ENCODE results near the gene TTC24.
A peak's percentile ranks its signal among the peaks of the same experiment; 100 is the strongest.
"Not testable (repeated sequence)": the region's sequence is repeated elsewhere in the genome, so short reads cannot be mapped to it uniquely, and the experiment has no call there.

Gene TTC24

GRCh38 chr1:156555715-156556114 is 23.8 kb upstream of the TTC24 start:
- DNase-seq: no peak

- DNase-seq: no peak
These were observed 23.2 kb upstream of the TTC24 start for GRCh38 chr1:156556354-156556753.

GRCh38 chr1:156559086-156559796 is 20.3 kb upstream of the TTC24 start:
- DNase-seq: no peak

GRCh38 chr1:156559797-156560385 is 19.6 kb upstream of the TTC24 start:
- no peak for DNase-seq

GRCh38 chr1:156560585-156561163 is 18.8 kb upstream of the TTC24 start:
- no peak for DNase-seq

- DNase-seq: no peak
These were observed 14.0 kb upstream of the TTC24 start for GRCh38 chr1:156565519-156565918.

GRCh38 chr1:156566436-156566835 is 13.1 kb upstream of the TTC24 start:
- no peak for DNase-seq

GRCh38 chr1:156571261-156571852 is 8.2 kb upstream of the TTC24 start:
- DNase-seq: no peak

- peak; percentile 81 for DNase-seq
These were observed 7.4 kb upstream of the TTC24 start, which contains the start of gene IQGAP3 for GRCh38 chr1:156571919-156572662. IQGAP3 (minus strand) TSS chr1:156572565; CDS start chr1:156572529, 36 bp downstream.

- no peak for DNase-seq
These were observed 6.9 kb upstream of the TTC24 start for GRCh38 chr1:156572663-156573018.

- no peak for DNase-seq
These were observed 5.4 kb upstream of the TTC24 start for GRCh38 chr1:156574039-156574633.

- no peak for DNase-seq
These were observed 2.0 kb upstream of the TTC24 start for GRCh38 chr1:156577550-156577949.

GRCh38 chr1:156578055-156578454 is 1.5 kb upstream of the TTC24 start:
- no peak for DNase-seq

- DNase-seq: peak; percentile 37
These were observed 2.3 kb downstream of the TTC24 start for GRCh38 chr1:156581661-156582387.

- no peak for DNase-seq
These were observed 3.0 kb downstream of the TTC24 start for GRCh38 chr1:156582388-156583017.

- peak; percentile 84 for DNase-seq
These were observed 4.5 kb downstream of the TTC24 start for GRCh38 chr1:156583821-156584622.

GRCh38 chr1:156584813-156585212 is 5.3 kb downstream of the TTC24 start:
- DNase-seq: no peak

- no peak for DNase-seq
These were observed 6.8 kb downstream of the TTC24 start for GRCh38 chr1:156586323-156586722.

GRCh38 chr1:156586892-156587477 is 7.5 kb downstream of the TTC24 start:
- no peak for DNase-seq

- DNase-seq: not testable (repeated sequence)
These were observed 8.4 kb downstream of the TTC24 start for GRCh38 chr1:156587927-156588326.

All from CD4-positive, alpha-beta T cell treated with Interleukin-17A for 1 hour (primary cell).